Neural progenitor cell (in vitro differentiated cells): Measurements from ENCODE around the gene PKHD1. TPM values are rescaled to one million over a fixed set of nuclear protein-coding genes. Genes with fewer than 3 reads are reported as not detected.

Source experiments
- DNase-seq: peaks from one replicate; pipeline ENCODE4 v3.0.0-alpha.2; 2016; ENCODE audit warnings: low spot score
- H2AFZ ChIP-seq: fragments of 200-600 bp; sonication (generic); replicated peaks from 2 replicates; pipeline ENCODE4 v1.6.1; 2016; ENCODE audit warnings: antibody characterized with exemption
- H3F3A ChIP-seq: fragments of 200-600 bp; sonication (generic); 2 replicates; pipeline ENCODE4 v1.6.1; 2016; ENCODE audit warnings: antibody characterized with exemption, low read depth
- H3K27ac ChIP-seq: fragments of 200-600 bp; sonication (generic); 2 replicates; pipeline ENCODE4 v1.5.1; 2016; ENCODE audit warnings: mild to moderate bottlenecking
- H3K27me3 ChIP-seq: fragments of 200-600 bp; sonication (generic); 2 replicates; pipeline ENCODE4 v1.6.1; 2016; ENCODE audit warnings: mild to moderate bottlenecking, moderate library complexity
- H3K36me3 ChIP-seq: fragments of 200-600 bp; sonication (generic); 2 replicates; pipeline ENCODE4 v1.5.1; 2016
- H3K4me1 ChIP-seq: fragments of 200-600 bp; sonication (generic); 2 replicates; pipeline ENCODE4 v1.6.1; 2016; ENCODE audit warnings: mixed run types
- H3K4me2 ChIP-seq: fragments of 200-600 bp; sonication (generic); 2 replicates; pipeline ENCODE4 v1.6.1; 2016
- H3K4me3 ChIP-seq: fragments of 200-600 bp; sonication (generic); 2 replicates; pipeline ENCODE4 v1.5.1; 2016
- H3K79me2 ChIP-seq: fragments of 200-600 bp; sonication (generic); 2 replicates; pipeline ENCODE4 v1.6.1; 2016; ENCODE audit warnings: low read depth
- H3K9ac ChIP-seq: fragments of 200-600 bp; sonication (generic); 2 replicates; pipeline ENCODE4 v1.6.1; 2016
- H3K9me3 ChIP-seq: fragments of 200-600 bp; sonication (generic); 2 replicates; pipeline ENCODE4 v1.5.1; 2016; ENCODE audit warnings: low read depth
- H4K20me1 ChIP-seq: fragments of 200-600 bp; sonication (generic); 2 replicates; pipeline ENCODE4 v1.6.1; 2016; ENCODE audit warnings: low read depth
- H3K27ac Mint-ChIP-seq: 3 replicates; pipeline ENCODE4 v1.8.0; 2021; ENCODE audit warnings: mixed read lengths
- H3K27me3 Mint-ChIP-seq: 2 replicates; pipeline ENCODE4 v1.8.0; 2022; ENCODE audit warnings: low read depth, mild to moderate bottlenecking, inconsistent platforms, moderate library complexity, mixed read lengths; ENCODE audit not compliant: insufficient read depth
- H3K36me3 Mint-ChIP-seq: 3 replicates; pipeline ENCODE4 v1.8.0; 2021; ENCODE audit warnings: mixed read lengths
- H3K4me1 Mint-ChIP-seq: 3 replicates; pipeline ENCODE4 v1.8.0; 2021; ENCODE audit warnings: mixed read lengths
- H3K4me3 Mint-ChIP-seq: 3 replicates; pipeline ENCODE4 v1.8.0; 2021; ENCODE audit warnings: mild to moderate bottlenecking, moderate library complexity, mixed read lengths
- H3K9me3 Mint-ChIP-seq: 3 replicates; pipeline ENCODE4 v1.8.0; 2020; ENCODE audit warnings: mixed read lengths
- CTCF ChIP-seq: fragments of 200-600 bp; sonication (generic); IDR thresholded peaks from 2 replicates; pipeline ENCODE4 v1.5.1; 2017; ENCODE audit warnings: antibody characterized with exemption, mild to moderate bottlenecking
- EZH2 ChIP-seq: fragments of 200-600 bp; sonication (generic); IDR thresholded peaks from 2 replicates; pipeline ENCODE4 v1.6.1; 2017; ENCODE audit warnings: antibody characterized with exemption, mild to moderate bottlenecking, moderate library complexity
- EZH2phosphoT487 ChIP-seq: fragments of 200-600 bp; sonication (generic); IDR thresholded peaks from 2 replicates; pipeline ENCODE4 v1.6.1; 2017; ENCODE audit warnings: antibody characterized with exemption
- total RNA-seq: library from RNA; depleted of rRNA; stranded (reverse); fragments of >200 nt; gene quantifications from 2 replicates; pipeline ENCODE4 v1.2.3, GENCODE V29; 2015; ENCODE audit warnings: low replicate concordance

The PKHD1 gene
- total RNA-seq, 1 donor from 2014 or later, result 0.04 TPM

GRCh38 chr6:51574040-51574439, 513.4 kb downstream of the PKHD1 start:
- Histone ChIP-seq H3K4me3 (no peak overlapping the region), H3F3A (no peaks in the 10 kb centered on the region), H3K9me3 (no peaks in the 10 kb centered on the region), H3K36me3 (no peaks in the 10 kb centered on the region), H3K9ac (no peak overlapping the region), H3K27me3 (no peaks in the 10 kb centered on the region), H3K79me2 (no peaks in the 10 kb centered on the region), H3K4me2 (no peak overlapping the region), H4K20me1 (no peaks in the 10 kb centered on the region), H3K4me1 (peaks cover 9% of the 10 kb centered on the region), H3K27ac (no peak overlapping the region), H2AFZ (no peak overlapping the region)
- TF ChIP-seq EZH2, result no peak
- TF ChIP-seq CTCF, result no peak
- no peak for TF ChIP-seq EZH2phosphoT487
- DNase-seq, result no peak
- peaks cover 12% of the 10 kb centered on the region for H3K9me3 Mint-ChIP-seq
- peaks cover 2% of the 10 kb centered on the region for H3K27me3 Mint-ChIP-seq
- H3K4me1 Mint-ChIP-seq, result peaks cover 8% of the 10 kb centered on the region
- no peaks in the 10 kb centered on the region for H3K36me3 Mint-ChIP-seq
- no peak overlapping the region for H3K4me3 Mint-ChIP-seq
- no peak overlapping the region for H3K27ac Mint-ChIP-seq

GRCh38 chr6:51571168-51571567, 516.2 kb downstream of the PKHD1 start:
- Mint-ChIP-seq H3K4me3 (no peak overlapping the region), H3K27me3 (peaks cover 2% of the 10 kb centered on the region), H3K27ac (no peak overlapping the region), H3K36me3 (no peaks in the 10 kb centered on the region), H3K9me3 (peaks cover 10% of the 10 kb centered on the region), H3K4me1 (peaks cover 6% of the 10 kb centered on the region)
- Histone ChIP-seq H3K27ac (no peak overlapping the region), H3K9me3 (no peaks in the 10 kb centered on the region), H3K4me2 (no peak overlapping the region), H3K27me3 (no peaks in the 10 kb centered on the region), H2AFZ (no peak overlapping the region), H3F3A (no peaks in the 10 kb centered on the region), H3K4me3 (no peak overlapping the region), H3K79me2 (no peaks in the 10 kb centered on the region), H3K9ac (no peak overlapping the region), H4K20me1 (no peaks in the 10 kb centered on the region), H3K4me1 (peaks cover 10% of the 10 kb centered on the region), H3K36me3 (no peaks in the 10 kb centered on the region)
- no peak for DNase-seq
- TF ChIP-seq EZH2 (no peak), CTCF (no peak), EZH2phosphoT487 (no peak)

GRCh38 chr6:51570168-51570921, 517.1 kb downstream of the PKHD1 start:
- H4K20me1 ChIP-seq, result no peaks in the 10 kb centered on the region
- no peak overlapping the region for H3K4me3 ChIP-seq
- no peak overlapping the region for H3K27ac ChIP-seq
- H3K9ac ChIP-seq, result no peak overlapping the region
- H3F3A ChIP-seq, result no peaks in the 10 kb centered on the region
- Mint-ChIP-seq H3K27ac (no peak overlapping the region), H3K4me1 (peaks cover 6% of the 10 kb centered on the region), H3K4me3 (no peak overlapping the region), H3K27me3 (peaks cover 2% of the 10 kb centered on the region), H3K9me3 (peaks cover 10% of the 10 kb centered on the region), H3K36me3 (no peaks in the 10 kb centered on the region)
- no peak for TF ChIP-seq EZH2
- no peak for TF ChIP-seq EZH2phosphoT487
- TF ChIP-seq CTCF, result no peak
- no peak overlapping the region for H3K4me2 ChIP-seq
- peaks cover 10% of the 10 kb centered on the region for H3K4me1 ChIP-seq
- no peak for DNase-seq
- no peaks in the 10 kb centered on the region for H3K36me3 ChIP-seq
- no peak overlapping the region for H2AFZ ChIP-seq
- no peaks in the 10 kb centered on the region for H3K79me2 ChIP-seq
- H3K27me3 ChIP-seq, result no peaks in the 10 kb centered on the region
- H3K9me3 ChIP-seq, result no peaks in the 10 kb centered on the region
